GM12801 (cell line): ENCODE data around the gene HNMT.

Experiments used
- CTCF ChIP-seq: IDR thresholded peaks from one replicate; pipeline ENCODE4 v1.5.1; 2011; ENCODE audit warnings: control low read depth; ENCODE audit not compliant: insufficient read length; ENCODE audit errors: extremely low read depth

Gene HNMT

GRCh38 chr2:137997733-137998132 lies 33.5 kb downstream of the HNMT start:
- no peak for TF ChIP-seq CTCF

GRCh38 chr2:137998503-137998902 lies 34.2 kb downstream of the HNMT start:
- TF ChIP-seq CTCF: no peak

- no peak for TF ChIP-seq CTCF
Observed at GRCh38 chr2:137999273-137999672, 35.0 kb downstream of the HNMT start.

- TF ChIP-seq CTCF: no peak
Observed at GRCh38 chr2:138000009-138000408, 35.7 kb downstream of the HNMT start.

- no peak for TF ChIP-seq CTCF
Observed at GRCh38 chr2:138000796-138001195, 36.5 kb downstream of the HNMT start.

GRCh38 chr2:138003411-138003810 lies 39.1 kb downstream of the HNMT start:
- TF ChIP-seq CTCF: no peak

- no peak for TF ChIP-seq CTCF
Observed at GRCh38 chr2:138007431-138007830, 43.2 kb downstream of the HNMT start.

GRCh38 chr2:138009622-138010021 lies 45.3 kb downstream of the HNMT start:
- no peak for TF ChIP-seq CTCF
